GM04504 (cell line): ENCODE data around the gene FBXO27.
"Not testable (repeated sequence)": the region's sequence is repeated elsewhere in the genome, so short reads cannot be mapped to it uniquely, and the experiment has no call there.

Experiments used
- DNase-seq: peaks from one replicate; pipeline ENCODE4 v3.0.0-alpha.2; 2012; ENCODE audit warnings: low read depth

The FBXO27 gene

GRCh38 chr19:38988627-38989026, 43.7 kb downstream of the FBXO27 start:
- DNase-seq: not testable (repeated sequence)

- not testable (repeated sequence) for DNase-seq
Measured at GRCh38 chr19:38987745-38988144, 44.6 kb downstream of the FBXO27 start.

GRCh38 chr19:38985262-38985661, 47.1 kb downstream of the FBXO27 start:
- DNase-seq: no peak

GRCh38 chr19:38980583-38981374, 51.6 kb downstream of the FBXO27 start:
- no peak for DNase-seq

- no peak for DNase-seq
Measured at GRCh38 chr19:38979812-38980211, 52.5 kb downstream of the FBXO27 start.

- DNase-seq: no peak
Measured at GRCh38 chr19:38978326-38978689, 54.0 kb downstream of the FBXO27 start.

- DNase-seq: no peak
Measured at GRCh38 chr19:38977445-38978325, 54.7 kb downstream of the FBXO27 start.

- no peak for DNase-seq
Measured at GRCh38 chr19:38975861-38976271, 56.5 kb downstream of the FBXO27 start.

- no peak for DNase-seq
Measured at GRCh38 chr19:38975214-38975860, 57.0 kb downstream of the FBXO27 start, which contains the start of gene FBXO17. FBXO17 (minus strand) TSS chr19:38975742; CDS start chr19:38950319, 25,423 bp downstream.

- no peak for DNase-seq
Measured at GRCh38 chr19:38974624-38975213, 57.6 kb downstream of the FBXO27 start.
